Measurements from ENCODE around the gene AGO1.
A peak's percentile ranks its signal among the peaks of the same experiment; 100 is the strongest.
"Not testable (repeated sequence)": the region's sequence is repeated elsewhere in the genome, so short reads cannot be mapped to it uniquely, and the experiment has no call there.

The AGO1 gene

DNA sequence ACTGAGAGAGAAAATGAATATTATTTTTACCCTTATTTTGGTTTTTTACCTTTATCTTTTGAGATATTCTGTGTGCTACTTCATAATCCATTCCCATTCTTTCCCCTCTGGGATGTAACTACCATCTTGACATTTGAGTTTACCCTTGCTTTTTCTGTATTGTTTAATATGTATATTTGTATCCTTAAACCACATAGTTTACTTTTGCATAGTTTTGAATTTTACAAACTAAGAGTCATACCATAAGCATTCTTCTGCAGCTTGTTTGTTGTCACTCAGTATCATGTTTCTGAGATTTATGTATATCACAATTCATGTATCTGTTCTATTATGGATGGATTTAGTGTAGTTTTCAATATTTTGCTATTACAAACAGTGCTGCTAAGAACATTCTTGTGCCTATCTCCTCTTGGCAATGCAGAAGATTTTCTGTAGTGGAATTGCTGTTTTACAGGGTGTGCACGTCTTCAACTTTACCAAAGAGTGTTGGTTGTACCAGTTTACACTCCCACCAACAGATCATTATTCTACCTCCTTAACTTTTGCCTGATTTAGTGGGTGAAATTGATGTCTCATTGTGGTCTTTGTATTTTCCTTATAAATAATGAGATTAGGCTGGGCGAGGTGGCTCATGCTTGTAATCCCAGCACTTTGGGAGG lies 12.2 kb upstream of the AGO1 start:
- DNase-seq: no peak

DNA sequence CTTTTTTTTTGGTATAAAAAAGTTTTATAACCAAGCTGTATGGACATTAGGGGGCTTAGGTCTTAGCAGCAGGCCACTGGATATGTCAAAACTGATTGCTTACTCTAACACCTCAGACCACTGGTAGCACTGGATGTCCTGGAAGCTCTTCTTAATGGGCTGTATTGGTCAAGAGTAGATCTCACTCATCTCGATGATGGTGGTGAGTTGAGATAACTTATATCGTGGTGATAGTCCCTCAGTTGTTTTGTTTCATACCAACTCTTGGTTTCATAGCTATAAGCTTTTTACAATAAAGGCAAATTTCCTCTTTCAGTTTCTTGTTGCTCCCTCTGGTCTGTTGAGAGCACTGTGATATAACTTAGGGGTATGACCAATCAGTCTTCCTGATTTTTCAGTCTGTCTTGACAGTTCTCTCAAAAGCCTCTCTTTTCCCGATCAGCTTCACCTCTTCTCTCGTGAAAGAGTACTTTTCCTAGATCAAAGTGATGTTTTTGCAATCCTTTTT lies 9.7 kb upstream of the AGO1 start:
- no peak for DNase-seq

GRCh38 chr1:35874115-35874514 lies 8.9 kb upstream of the AGO1 start:
- DNase-seq: not testable (repeated sequence)

DNA sequence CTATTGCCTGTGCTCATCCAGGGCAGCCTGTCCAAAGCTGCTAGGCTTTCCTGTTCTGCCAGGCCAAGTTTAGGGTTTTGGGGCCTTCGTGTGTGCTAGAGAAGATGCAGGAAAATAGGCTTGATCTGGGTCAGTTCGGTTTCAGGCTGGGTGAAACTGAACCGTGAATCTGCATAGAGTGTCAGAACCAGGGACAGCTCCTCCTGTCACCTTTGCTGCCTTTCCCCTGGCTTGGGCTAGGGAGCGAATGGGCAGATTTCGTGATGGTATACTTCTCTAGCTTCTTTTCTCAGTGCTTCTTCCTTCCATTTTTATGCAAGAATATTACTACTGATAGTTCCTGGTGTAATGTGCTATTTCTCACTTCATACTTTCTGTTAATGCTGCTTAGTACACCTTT lies 6.0 kb upstream of the AGO1 start:
- DNase-seq: no peak

- no peak for DNase-seq
Measured at GRCh38 chr1:35881850-35882273, 1.1 kb upstream of the AGO1 start.

DNA sequence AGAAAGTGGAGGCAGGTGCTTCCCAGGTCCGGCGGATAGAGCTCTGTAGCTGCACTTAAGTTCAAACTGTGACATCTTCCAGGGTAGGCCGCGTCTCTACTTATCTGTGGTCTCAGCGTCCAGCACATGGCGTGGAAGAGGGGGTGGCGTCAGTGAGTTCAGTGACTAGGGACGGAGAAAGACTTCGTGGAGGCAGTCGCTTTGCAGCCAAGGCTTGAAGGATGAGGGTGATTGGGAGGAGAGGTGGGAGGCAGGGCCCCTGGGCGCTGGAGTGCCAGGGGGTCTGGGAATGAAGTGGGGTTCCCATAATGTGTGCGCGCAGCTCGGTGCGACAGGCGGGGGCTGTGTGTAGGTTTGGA lies 444 bp upstream of the AGO1 start:
- no peak for DNase-seq

GRCh38 chr1:35883635-35884101 lies 659 bp downstream of the AGO1 start:
- peak; percentile 81 for DNase-seq

DNA sequence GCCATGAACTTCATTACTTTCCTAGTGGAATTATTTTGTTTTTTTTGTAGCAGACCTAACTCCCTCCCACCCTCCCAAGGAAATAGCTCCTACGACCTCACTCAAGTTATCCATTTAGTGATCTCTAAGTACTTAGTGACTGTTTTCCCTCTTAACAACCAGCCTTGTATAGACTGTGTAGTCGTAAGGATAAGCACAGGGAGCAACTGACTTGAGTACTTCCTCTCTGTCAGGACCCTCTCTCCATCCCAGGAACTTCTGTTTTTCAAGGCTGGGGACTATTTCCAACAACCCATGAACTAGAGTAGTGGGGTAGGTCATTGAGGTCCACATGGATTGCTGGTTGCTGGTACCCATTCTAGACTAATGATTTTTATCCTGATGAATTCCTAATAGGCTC lies 1.9 kb downstream of the AGO1 start:
- DNase-seq: no peak

DNA sequence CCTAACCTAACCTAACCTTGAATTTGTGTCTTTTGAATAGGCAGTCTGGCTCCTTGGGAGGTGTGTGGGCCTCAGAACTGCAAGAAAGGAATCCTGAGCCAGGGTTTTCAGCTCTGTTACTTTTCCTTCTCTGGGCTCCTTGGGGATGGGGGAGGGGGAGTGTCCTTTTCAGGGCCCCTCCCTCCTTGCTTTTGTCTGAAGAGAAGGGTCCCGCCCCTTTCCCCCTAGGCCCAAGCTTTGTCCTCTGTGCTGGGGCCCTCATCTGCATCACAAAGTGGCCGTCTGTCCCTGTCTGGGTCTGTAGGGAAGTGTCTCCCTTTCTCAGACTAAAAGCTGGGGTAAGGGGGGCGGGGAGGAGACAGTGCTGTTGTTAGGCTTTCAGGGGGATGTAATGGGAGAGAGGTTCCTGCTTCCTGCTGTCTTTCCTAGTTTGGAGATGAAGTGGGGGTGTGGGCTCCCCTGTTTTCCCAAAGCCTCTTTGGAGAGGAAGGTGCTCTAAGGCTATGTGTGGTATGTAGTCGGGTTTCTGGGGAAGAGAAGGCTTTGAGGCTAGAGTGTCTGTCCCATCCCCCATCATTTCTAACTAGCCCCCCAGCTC lies 3.1 kb downstream of the AGO1 start:
- DNase-seq: peak; percentile 37

GRCh38 chr1:35886577-35887431 lies 3.8 kb downstream of the AGO1 start:
- DNase-seq: peak; percentile 8

DNA sequence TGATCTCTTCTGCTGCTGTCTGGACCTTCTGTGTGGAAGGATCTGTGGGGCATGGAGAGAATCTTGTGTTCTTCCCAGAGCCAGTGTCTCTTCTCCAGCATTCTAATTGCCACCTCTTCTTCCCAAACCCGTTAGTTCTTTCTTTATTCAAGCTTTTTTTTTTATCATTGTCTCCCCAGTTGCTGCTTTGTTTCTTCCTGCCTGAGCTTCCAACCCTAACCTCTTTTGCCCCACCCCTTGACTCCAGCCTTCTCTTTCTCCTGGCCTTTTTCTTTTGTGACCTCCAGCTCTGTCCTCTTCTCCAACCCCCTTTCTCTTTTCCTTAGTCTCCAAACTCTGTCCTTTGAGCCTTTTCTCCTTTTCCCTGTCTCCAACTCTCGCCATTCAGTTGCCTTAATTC lies 4.5 kb downstream of the AGO1 start:
- no peak for DNase-seq

- no peak for DNase-seq
Measured at GRCh38 chr1:35888255-35888654, 5.2 kb downstream of the AGO1 start.

GRCh38 chr1:35888981-35889380 lies 6.0 kb downstream of the AGO1 start:
- not testable (repeated sequence) for DNase-seq

GRCh38 chr1:35893051-35893879 lies 10.3 kb downstream of the AGO1 start:
- DNase-seq: no peak

DNA sequence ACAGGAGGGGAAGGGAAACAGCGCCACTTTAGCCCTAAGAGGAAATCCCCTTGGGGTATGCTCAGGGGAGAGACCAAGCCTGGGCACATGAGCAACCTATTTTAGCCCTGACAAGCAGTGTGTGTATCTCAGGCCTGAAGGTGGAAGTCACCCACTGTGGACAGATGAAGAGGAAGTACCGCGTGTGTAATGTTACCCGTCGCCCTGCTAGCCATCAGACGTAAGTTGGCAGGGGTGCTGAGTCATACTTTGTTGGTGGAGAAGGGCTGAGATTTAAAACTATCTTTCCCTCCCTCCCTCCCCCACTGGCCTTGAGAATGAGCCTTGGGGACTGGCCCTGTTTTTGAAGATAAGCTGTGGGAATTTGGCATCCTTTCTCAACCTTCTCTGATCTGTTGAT lies 11.2 kb downstream of the AGO1 start:
- DNase-seq: no peak

DNA sequence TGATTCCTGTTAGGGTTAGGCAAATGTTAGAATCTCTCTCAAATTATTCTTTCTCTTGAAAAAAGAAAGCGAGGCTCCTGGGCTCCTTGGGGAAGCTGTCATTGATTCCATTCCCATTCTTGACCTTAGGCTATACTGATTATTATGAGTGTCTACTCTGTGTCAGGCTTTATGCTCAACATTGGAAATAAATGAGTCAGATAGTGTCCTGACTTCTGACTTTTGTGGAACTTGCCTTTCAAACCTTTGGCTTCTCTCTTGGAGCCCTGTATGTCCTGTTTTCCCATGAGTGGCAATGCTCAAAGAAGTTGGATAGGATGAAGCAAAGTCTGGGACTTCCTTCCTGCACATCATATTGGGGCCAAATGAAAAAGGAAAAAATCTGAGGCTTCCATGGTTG lies 11.6 kb downstream of the AGO1 start:
- no peak for DNase-seq

GRCh38 chr1:35899941-35900340 lies 16.9 kb downstream of the AGO1 start:
- DNase-seq: no peak

GRCh38 chr1:35901235-35901634 lies 18.2 kb downstream of the AGO1 start:
- no peak for DNase-seq

DNA sequence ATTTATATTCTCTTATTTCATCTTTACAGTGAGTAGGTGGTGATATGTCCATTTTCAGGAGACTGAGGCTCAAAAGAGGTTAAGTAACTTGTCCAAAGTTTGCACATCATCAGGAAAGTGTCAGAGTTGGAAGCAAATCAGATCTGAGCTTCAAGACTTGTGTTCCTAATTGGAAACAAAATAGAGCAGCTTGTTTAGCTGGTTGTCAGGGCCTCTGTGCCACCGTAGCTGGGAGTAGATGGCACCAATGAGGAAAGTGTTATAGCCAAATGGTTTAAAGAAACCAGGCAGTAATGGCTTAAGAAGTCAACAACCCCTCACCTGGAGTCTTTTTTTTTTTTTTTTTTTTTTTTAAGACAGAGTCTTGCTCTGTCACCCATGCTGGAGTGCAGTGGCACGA lies 19.7 kb downstream of the AGO1 start:
- no peak for DNase-seq

DNA sequence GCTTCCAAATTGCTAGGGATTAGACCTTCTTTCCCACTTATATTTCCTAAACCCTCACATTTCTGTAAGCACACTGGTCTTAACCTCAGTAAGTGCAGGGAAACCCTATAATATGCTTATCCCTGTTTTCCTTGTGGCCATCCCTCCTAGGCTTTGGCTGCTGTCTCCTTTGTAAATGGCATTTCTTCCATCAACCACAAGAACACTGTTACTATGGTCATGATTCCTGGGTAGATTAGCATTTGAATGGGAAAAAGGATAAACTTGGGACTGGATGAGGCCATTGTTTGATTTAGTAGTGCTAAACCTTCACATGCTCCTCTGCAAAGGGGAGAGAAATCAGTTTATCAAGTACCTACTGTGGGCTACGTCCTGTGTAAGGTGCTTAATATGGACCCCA lies 31.7 kb downstream of the AGO1 start:
- no peak for DNase-seq

GRCh38 chr1:35915693-35916092 lies 32.7 kb downstream of the AGO1 start:
- no peak for DNase-seq

DNA sequence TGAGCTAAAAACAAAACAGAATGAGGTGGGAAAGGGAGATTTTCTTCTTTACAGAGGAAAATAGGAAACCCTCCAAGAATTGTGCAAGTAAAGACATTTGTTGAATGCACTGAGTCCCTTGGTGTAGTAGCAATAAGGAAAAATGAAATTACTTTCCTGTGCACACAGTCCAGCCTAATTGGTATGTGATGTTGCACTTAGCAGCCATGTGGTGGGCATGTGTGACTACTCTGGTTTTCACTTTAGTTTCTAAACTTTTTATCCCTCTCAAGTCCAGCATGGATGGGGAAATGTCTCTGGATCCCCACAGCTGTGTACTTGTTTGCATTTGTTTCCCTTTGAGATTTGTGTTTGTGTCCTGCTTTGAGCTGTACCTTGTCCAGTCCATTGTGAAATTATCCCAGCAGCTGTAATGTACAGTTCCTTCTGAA lies 40.8 kb downstream of the AGO1 start:
- no peak for DNase-seq

DNA sequence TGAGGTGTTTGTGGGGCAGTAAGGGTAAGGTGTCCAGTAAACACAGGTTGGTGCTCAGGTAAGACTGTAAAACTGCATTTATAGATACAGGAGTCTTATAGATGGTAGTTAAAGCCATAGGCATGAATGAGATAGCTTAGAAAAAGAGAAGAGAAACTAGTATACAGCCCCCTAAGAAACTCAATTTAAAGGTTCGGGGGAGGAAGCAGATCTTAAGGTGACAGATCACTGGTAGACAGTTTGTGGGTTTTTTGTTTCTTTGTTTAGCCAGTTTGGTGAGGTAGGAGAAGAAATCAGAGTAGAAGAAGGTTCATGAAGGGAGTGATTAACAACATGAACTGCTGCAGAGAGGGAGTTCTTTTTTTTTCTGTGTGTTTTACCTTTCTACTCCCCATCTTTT lies 41.8 kb downstream of the AGO1 start:
- no peak for DNase-seq
